Measurements from ENCODE around the gene MED29. TPM values are rescaled to one million over a fixed set of nuclear protein-coding genes. Genes with fewer than 3 reads are reported as not detected.

Gene MED29
- total RNA-seq, 2 donors from 2014 or later: 23.1 to 40.9 TPM

GRCh38 chr19:39412867-39413271 lies 21.7 kb downstream of the MED29 start:
- Histone ChIP-seq H3K9me3 (no peaks in the 10 kb centered on the region), H3K27ac (peak overlapping the region; percentile 63 to 98 (median 71)), H3K4me1 (peaks cover 50% of the 10 kb centered on the region), H3K4me3 (peak overlapping the region; percentile 30 to 33), H3K36me3 (replicated peaks in 1 of 2; ENCODE audit: insufficient read depth in 1 of 2, low read depth in 2 of 2) (no peaks in the 10 kb centered on the region), H3K27me3 (no peaks in the 10 kb centered on the region)
- DNase-seq (peak in 1 of 4 donors; percentile 31), ATAC-seq (no peak)
- WGBS, 2 donors: 0% methylated on average over 10 to 24 of the region's 24 CpGs
- TF ChIP-seq, protein P1, sequence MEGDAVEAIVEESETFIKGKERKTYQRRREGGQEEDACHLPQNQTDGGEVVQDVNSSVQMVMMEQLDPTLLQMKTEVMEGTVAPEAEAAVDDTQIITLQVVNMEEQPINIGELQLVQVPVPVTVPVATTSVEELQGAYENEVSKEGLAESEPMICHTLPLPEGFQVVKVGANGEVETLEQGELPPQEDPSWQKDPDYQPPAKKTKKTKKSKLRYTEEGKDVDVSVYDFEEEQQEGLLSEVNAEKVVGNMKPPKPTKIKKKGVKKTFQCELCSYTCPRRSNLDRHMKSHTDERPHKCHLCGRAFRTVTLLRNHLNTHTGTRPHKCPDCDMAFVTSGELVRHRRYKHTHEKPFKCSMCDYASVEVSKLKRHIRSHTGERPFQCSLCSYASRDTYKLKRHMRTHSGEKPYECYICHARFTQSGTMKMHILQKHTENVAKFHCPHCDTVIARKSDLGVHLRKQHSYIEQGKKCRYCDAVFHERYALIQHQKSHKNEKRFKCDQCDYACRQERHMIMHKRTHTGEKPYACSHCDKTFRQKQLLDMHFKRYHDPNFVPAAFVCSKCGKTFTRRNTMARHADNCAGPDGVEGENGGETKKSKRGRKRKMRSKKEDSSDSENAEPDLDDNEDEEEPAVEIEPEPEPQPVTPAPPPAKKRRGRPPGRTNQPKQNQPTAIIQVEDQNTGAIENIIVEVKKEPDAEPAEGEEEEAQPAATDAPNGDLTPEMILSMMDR (IDR thresholded peaks at IDR 0.05): peak in 2 of 7 experiments; percentile 4 to 60
- no peak for TF ChIP-seq POLR2A (IDR thresholded peaks at IDR 0.05)
- intact Hi-C loops (cut with DNase I): loop anchor here (10.0 kb wide), 1 partner anchor 68 kb away; the partner anchor contains the start of gene SAMD4B

DNA sequence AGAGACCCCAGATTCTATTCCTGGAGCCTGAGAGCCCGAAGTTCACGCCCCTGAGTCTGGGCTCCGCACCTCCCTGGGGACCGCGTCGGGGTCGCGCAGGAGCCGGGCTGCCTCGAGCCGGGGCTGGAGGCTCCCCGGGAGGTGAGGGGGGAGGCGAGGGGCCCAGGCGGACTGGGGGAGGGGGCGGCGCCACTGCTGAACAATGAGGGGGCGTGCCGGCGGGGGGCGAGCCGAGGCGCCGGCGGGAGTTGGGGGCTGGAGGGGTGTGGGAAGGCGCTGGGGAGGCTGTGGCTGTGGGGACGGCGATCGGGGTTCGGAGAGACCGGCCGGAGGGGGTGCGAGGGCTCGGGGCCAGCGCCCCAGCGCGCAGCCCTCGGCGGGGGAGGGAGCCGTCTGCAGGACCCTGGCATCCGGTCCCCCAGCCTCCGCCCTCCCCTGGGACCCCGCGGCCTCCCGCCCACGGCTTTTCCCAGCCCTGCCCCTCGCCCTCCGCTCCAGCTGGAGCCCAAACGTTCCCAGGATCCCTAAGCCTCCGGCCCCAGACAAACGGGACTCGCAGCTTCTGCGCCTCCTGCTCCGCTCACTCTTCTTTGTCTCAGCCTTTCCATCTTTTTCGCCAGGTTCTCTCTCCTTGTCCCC lies 22.2 kb downstream of the MED29 start:
- Histone ChIP-seq H3K4me1 (peaks cover 45% of the 10 kb centered on the region), H3K36me3 (replicated peaks in 1 of 2; ENCODE audit: insufficient read depth in 1 of 2, low read depth in 2 of 2) (no peaks in the 10 kb centered on the region), H3K27me3 (no peaks in the 10 kb centered on the region), H3K27ac (peak overlapping the region; percentile 46 to 98 (median 71)), H3K4me3 (peak overlapping the region; percentile 4 to 33), H3K9me3 (no peaks in the 10 kb centered on the region)
- 5 to 10% methylated on average over 12 to 31 of the region's 54 CpGs for WGBS, 2 donors
- TF ChIP-seq, protein P1 (IDR thresholded peaks at IDR 0.05): no peak
- no peak for TF ChIP-seq POLR2A (IDR thresholded peaks at IDR 0.05)
- DNase-seq: peak in 2 of 4 donors; percentile 36 to 38
- ATAC-seq: no peak
- intact Hi-C loops (cut with DNase I): loop anchor here (10.0 kb wide), 1 partner anchor 69 kb away; the partner anchor contains the start of gene SAMD4B

- no peaks in the 10 kb centered on the region for H3K36me3 ChIP-seq (replicated peaks in 1 of 2; ENCODE audit: insufficient read depth in 1 of 2, low read depth in 2 of 2)
- 66 to 75% methylated on average over 14 to 18 of the region's 18 CpGs for WGBS, 2 donors
- no peak overlapping the region for H3K4me3 ChIP-seq
- H3K27me3 ChIP-seq: no peaks in the 10 kb centered on the region
- no peak for DNase-seq
- peaks cover 40% of the 10 kb centered on the region for H3K4me1 ChIP-seq
- TF ChIP-seq, protein P1 (IDR thresholded peaks at IDR 0.05): no peak
- TF ChIP-seq POLR2A (IDR thresholded peaks at IDR 0.05): no peak
- no peak for ATAC-seq
- no peaks in the 10 kb centered on the region for H3K9me3 ChIP-seq
- peak overlapping the region in 3 of 4 donors; percentile 64 to 98 (median 78) for H3K27ac ChIP-seq
- intact Hi-C loops (cut with DNase I): loop anchor here (10.0 kb wide), 1 partner anchor 69 kb away; the partner anchor contains the start of gene SAMD4B
These were observed 22.9 kb downstream of the MED29 start for GRCh38 chr19:39413911-39414608.

DNA sequence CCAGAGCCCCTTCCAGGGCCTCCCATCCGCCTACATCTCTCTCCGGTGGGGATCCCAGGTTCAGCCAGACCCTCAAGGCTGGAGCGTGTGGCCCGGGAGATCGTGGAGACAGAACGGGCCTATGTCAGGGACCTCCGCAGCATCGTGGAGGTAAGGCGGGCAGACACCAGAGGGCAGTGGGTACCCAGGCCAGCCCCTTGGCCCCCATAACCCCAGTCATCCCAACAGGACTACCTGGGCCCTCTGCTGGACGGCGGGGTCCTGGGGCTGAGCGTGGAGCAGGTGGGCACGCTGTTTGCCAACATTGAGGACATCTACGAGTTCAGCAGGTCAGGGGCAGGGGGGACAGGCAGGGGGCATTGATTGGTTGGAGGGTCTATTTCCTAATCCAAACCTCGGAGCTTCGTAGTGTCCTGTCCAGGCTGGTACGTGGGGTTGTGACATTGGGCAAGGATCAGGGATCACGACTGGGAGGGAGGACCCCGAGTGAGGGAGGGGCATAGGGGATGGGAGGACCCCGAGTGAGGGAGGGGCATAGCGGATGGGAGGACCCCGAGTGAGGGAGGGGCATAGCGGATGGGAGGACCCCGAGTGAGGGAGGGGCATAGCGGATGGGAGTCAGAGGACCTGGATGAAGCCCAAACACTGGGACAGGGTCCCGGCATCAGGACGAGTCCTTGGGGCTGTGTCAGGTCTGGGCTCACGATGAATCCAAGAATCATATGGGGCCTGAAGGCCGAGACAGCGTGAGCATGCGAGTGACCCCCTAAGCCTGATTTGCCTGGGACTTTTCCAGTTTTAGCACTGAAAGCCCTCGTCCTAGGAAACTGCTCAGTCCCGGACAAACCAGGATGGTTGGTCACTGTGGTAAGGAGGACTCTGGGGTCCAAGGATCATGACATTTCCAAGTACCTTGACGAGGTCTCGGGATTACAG lies 24.2 kb downstream of the MED29 start:
- DNase-seq (no peak), ATAC-seq (no peak)
- H3K36me3 ChIP-seq (replicated peaks in 1 of 2; ENCODE audit: insufficient read depth in 1 of 2, low read depth in 2 of 2): no peaks in the 10 kb centered on the region
- no peaks in the 10 kb centered on the region for H3K27me3 ChIP-seq
- intact Hi-C loops (cut with DNase I): loop anchor here (10.0 kb wide), 1 partner anchor 71 kb away; the partner anchor contains the start of gene SAMD4B
- 71 to 74% methylated on average over 23 to 34 of the region's 35 CpGs for WGBS, 2 donors
- no peak overlapping the region for H3K27ac ChIP-seq
- H3K9me3 ChIP-seq: no peaks in the 10 kb centered on the region
- H3K4me3 ChIP-seq: no peak overlapping the region
- H3K4me1 ChIP-seq: peaks cover 34% of the 10 kb centered on the region
- no peak for TF ChIP-seq POLR2A (IDR thresholded peaks at IDR 0.05)
- TF ChIP-seq, protein P1 (IDR thresholded peaks at IDR 0.05): no peak

All from body of pancreas (tissue), 4 donors.